GM18519 (cell line): Measurements from ENCODE around the gene ZBTB37.
"Not testable (repeated sequence)": the region's sequence is repeated elsewhere in the genome, so short reads cannot be mapped to it uniquely, and the experiment has no call there.

Experiments
- ATAC-seq: cut with Tn5 transposase; IDR thresholded peaks from one replicate; pipeline ENCODE4 v1.9.1; 2021; ENCODE audit warnings: mild to moderate bottlenecking, moderate library complexity; ENCODE audit not compliant: unreplicated experiment, low FRiP score

ZBTB37 gene

DNA sequence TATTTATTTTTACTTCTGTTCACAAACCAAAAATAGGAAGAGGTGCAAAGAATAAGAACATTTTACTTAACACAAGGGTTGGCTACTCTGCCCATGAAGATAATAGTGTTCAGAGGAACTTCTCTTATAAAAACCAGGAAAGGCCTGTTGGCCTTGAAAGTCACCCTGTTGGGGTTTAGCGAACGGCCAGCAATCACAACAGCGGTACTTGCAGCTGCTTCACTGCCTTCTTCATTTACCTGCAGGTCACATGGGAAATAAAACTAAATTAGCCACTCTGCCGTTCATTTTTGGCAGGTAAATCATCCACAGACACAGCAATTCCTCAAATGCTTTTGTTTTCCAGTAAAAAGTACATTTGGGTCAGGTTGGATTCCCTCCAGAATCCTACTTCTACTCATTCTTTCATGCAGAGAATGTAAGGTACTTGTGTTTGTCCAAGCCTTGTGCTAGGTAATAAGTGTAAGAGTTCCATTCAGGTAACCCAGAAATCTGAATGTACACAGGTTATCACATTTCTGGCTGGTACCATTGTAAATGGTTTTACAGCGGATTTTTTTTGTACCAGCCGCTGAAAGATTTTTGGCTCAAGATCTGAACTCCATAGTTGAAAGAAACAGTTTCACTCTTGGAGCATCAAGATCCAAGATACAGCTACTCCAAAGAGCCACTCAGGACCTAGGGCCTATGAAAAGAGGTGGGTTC, 35.8 kb downstream of the ZBTB37 start:
- no peak for ATAC-seq

DNA sequence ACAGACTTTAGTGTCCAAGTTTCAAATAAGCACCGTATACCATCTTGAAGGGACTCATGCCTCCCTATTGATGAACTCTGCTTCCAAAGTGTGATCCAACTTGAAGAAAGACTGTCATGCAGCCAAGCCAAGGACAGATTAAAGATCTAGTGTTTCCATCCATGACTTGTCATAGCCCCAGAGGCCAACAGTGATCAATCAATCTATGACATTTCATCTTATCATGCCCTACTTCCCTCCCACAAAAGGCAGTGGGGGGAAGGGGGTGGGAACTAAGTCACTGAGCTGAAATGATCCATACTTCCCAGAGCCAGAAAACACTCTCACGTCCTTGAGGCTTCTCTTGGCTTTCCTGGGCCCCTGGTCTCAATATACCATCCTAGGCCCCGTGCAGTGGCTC, 44.9 kb downstream of the ZBTB37 start:
- no peak for ATAC-seq

DNA sequence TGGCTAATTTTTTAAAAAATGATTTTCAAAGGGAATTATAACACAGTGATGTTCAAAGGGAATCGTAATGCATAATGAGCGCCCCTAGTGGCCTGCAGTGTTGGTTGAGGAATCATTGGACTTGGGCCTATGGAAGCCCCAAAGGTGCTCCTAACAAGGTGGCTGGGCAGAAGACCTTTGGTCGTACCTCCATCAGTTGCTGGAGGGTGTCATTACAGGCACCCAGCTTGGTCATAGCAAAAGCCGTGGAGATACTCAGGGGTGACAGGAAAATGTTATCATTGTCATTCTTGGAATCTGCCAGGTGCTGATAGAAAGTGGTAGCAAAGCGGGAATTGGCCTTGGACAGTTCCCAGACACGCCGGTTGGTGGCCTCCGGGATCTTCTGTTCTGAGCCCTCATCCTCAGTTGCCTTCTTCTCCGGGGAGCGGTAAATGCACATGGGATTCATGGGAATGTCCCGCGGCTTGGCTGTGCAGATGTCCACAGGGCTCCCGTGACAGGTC, 46.2 kb downstream of the ZBTB37 start:
- no peak for ATAC-seq

DNA sequence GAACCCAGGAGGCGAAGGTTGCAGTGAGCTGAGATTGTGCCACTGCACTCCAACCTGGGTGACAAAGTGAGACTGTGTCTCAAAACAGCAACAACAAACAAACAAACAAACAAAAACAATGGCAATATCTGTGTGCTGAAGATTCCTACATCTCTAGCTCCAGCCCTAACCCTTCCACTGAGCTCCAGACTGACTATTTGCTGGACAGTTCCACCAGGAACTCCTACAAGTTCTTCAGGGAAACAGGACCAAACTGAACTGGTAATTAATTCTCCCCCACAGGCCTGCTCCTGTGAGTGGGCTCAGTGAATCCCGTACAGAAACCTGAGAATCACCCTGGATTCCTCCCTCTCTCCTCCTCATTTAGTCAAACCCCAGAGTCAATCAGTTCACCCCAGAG, 47.4 kb downstream of the ZBTB37 start:
- ATAC-seq = no peak

DNA sequence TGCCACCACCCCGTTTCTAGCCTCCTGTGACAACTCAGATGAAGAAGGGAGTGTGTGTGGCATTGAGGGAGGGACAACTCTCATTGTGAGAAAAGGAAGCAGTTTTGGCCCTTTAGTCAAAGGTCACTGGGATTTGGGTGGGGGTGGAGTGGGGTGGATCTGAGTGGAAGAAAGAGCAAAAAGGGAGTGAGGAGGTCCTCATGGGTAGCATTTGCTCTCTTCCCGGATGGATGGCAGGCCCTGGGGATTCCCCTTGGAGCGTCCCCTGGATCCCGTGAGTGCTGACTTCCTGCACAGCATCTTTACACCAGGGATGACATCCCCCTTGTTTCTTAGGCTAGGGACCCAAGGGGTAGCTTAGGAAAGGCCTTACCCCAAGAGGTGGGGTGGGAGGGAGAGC, 48.5 kb downstream of the ZBTB37 start:
- ATAC-seq = no peak

DNA sequence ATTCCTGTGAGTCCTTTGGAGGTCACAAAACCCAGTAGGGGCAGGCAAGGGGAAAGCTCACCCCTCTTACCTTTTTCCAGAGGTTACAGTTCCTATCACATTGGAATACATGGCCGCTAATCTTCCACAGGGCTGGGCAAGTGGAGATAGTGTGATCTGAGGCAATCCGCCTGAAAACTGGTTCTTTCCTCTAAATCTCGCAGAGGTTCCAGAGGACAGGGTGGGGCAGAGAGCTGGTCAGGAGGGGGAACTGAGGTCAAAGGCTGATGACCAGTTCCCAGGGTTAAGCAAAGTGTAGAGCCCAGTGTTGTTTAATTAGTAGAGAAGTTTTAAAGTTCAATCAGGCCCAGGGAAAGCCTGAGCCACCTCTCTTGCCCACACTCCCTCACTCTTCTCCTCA, 49.0 kb downstream of the ZBTB37 start, which contains the start of gene SERPINC1:
SERPINC1 (minus strand) TSS at position 179 of the 400 bp plus-strand sequence; CDS start at position 111, 68 bp downstream.
- no peak for ATAC-seq

DNA sequence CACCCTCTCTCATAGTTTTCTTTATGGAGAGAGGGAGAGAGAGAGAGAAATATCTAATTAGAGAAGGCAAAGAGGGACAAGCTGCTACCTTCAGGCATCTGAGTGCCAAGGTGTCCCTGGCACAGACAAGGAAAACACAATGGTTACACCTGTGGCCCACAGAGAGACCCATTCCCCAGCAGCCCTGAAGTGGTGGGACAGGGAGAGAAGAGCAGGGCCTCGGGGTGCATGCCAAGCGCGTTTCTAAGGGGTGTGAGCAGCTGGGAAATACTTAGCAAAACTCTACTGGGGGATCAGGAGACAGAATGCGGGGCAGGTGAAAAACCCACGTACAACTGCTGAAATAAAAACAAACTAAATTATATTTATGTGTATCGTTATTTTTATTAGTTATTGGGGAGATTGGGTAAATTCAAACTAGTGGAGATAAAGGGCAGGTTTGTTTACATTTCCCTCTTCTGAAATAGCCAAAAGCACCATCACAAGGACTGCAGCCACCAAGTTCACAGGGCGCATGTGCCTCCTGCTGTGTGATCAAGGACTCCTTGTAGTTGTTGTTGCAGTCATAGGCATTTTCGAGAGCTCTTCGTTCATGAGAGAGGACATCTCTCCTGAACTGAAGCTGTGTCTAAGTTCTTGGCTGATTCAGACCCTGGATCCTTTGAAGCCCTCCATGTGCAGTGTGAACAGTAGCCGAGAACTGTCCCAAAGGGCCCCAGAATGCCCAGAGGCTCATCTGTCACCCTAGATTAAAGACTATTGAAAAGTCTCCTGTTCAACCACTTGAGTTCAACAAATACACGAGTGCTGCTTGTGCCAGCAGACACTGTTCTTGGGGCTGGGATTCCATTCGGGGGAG, 49.7 kb downstream of the ZBTB37 start:
- no peak for ATAC-seq

DNA sequence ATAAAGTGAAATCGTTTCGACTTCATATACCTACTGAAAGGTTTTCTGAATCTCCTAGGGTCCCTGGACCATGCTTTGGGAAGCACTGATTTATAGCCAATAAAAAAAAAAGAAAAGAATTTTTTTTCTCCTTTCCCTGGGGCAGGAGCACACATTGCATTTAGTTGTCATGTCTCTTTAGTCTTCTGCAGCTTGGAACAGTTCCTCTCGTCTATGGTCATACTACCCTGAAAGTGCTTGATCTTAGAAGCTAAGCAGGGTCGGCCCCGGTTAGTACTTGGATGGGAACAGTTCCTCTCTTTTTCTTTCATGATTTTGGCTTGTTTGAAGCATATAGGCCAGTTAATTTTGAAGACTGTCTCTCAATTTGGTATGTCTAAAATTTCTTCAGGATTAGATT, 52.7 kb downstream of the ZBTB37 start:
- no peak for ATAC-seq

DNA sequence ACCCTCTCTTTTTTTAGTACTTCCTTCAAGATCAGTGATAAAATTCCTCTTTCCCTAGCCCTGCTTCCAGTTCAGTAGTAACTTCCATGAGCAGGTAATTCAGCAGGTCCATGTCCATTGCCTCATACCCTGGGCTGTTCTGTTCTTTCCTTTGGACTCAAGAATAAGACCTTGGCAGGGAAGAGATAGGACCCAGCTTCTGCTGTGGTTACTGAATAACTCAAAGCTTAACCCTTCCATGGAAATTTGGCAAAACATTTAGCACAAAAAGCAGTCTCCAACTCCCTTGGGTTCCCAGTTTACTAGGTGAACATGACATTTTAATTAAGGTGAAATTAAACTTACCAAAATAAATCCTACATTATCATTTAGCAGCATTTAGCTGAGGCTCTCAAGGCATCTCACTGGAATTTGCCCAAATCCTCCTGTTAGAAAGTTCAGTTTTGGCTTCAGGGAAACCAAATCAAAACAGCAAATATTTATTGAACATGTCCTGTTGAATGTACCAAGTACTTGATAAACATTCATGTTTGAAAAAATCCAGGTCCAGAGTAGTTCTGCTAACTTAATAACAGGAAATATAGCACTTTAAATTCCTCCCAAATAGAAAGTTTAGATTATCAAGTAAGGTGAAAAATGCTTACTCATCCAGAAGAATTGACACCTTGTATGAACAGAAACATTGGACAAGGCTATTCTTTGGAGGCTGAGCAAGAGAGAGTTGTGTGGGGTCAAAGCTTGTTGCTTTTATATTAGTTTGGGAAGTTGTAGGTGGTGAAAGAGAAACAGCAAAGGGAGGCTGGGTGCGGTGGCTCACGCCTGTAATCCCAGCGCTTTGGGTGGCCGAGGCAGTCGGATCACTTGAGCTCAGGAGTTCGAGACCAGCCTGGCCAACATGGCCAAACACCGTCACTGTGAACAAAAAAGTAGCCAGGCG, 57.4 kb downstream of the ZBTB37 start:
- no peak for ATAC-seq

DNA sequence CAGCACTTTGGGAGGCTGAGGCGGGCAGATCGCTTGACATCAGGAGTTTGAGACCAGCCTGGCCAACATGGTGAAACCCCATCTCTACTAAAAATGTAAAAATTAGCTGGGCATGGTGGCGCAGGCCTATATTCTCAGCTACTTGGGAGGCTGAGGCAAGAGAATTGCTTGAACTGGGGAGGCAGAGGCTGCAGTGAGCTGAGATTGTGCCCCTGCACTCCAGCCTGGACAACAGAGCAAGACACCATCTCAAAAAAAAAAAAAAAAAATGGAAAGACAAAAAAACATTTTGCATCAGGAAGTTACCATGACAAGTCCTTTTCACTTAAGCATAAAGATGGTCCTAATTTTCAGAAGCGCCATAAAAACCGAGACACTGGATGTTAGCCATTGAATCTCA, 62.4 kb downstream of the ZBTB37 start:
- not testable (repeated sequence) for ATAC-seq

DNA sequence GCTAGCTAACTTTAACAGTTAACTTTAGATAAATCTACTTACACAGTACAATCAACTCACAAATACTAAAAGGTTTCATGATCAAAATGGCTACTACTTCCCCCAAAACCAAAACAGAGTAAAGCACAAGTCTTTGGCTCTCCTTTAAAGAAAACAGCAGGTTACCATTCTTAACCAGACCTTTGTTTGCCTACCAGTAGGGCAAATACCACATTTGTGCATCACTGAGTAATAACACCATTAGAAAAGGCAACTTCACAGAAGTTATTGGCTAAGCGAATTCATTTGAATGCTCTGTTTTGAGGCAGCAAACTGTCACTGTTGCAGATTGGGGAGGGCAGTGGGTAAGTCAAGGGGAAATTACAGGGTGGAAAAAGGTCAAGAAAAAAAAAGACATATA, 66.3 kb downstream of the ZBTB37 start:
- ATAC-seq = no peak

DNA sequence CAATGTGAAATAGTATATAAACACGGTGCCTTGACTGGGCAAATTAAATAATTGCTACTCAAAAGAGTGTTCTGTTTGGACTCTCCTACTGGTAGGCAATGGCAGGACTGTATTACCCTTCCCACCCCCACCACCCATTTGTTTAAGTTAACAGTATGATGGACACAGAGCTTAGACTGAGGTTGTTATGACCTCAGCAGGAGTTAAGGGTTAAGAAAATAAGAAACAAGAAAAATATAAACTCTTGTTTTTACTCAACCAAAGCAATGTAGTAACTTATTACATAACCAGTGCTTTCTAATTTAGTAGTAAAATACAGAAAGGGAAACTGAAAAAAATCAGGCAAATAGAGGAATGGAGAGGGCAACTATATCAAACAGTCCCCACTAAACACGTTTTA, 68.9 kb downstream of the ZBTB37 start:
- no peak for ATAC-seq

DNA sequence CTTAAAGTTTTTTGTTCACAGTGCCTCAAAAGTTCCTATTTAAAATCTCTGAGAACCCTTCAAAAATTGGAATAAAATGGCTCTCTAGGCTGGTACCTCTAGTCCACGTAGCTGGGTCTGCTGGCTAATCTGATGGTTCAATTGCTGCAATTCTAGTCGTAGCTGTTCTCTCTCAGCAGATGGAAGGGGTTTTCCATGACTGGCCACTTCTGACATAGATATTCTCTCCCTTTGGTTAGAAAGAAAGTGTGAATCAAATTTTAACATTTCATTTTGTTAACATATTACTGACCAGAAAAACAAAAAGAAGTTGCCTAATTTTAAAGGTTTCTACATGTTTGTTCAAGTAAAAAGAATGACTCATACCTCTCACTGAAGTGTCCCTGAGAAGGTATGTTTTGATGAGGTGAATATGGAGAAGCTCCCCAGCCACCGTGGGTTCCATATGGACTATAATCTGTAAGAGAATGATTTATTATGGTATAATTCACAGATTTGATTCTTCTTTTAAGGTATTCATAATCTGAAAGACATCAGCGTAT, 78.3 kb downstream of the ZBTB37 start:
- ATAC-seq = no peak

DNA sequence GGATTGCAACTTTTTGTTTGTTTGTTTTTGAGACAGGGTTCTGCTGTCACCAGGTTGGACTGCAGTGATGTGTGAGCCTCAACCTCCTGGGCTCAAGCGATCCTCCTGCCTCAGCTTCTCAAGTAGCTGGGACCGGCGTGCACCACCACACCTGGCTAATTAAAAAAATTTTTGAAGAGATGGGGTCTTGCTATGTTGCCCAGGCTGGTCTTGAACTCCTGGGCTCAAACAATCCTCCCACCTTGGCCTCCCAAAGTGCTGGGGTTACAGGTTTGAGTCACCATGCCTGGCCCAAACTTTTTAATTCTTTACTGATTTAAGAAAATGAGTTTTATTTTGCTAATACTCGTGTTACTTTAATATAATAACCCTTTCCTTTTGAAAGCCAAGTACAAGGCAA, 80.4 kb downstream of the ZBTB37 start:
- ATAC-seq = no peak
